ENCODE results near the gene DPP4. TPM values are rescaled to one million over a fixed set of nuclear protein-coding genes. Genes with fewer than 3 reads are reported as not detected.
A peak's percentile ranks its signal among the peaks of the same experiment; 100 is the strongest.

DPP4 gene
- total and polyA plus RNA-seq, 2 experiments from 2014 or later: 31.6 to 39.9 TPM

- no peak overlapping the region for H3K9ac ChIP-seq
- no peaks in the 10 kb centered on the region for H3F3A ChIP-seq (ENCODE audit: insufficient read depth)
- H3K79me2 ChIP-seq (ENCODE audit: insufficient read depth): no peaks in the 10 kb centered on the region
- no peak overlapping the region for H3K27ac ChIP-seq
- H3K4me1 ChIP-seq (ENCODE audit: insufficient read depth): peaks cover 10% of the 10 kb centered on the region; the same call in 1 of the 2 replicates
- H2AFZ ChIP-seq: no peak overlapping the region
- H3K36me3 ChIP-seq (ENCODE audit: low read depth): no peaks in the 10 kb centered on the region
- no peaks in the 10 kb centered on the region for H3K9me2 ChIP-seq (ENCODE audit: insufficient read depth)
- H4K20me1 ChIP-seq (ENCODE audit: insufficient read depth): no peaks in the 10 kb centered on the region
- H3K4me2 ChIP-seq (ENCODE audit: unreplicated experiment): peak overlapping the region; percentile 28
- peak; percentile 17 for DNase-seq
- in situ Hi-C loops (cut with MboI): no loop called here
- no peaks in the 10 kb centered on the region for H3K9me3 ChIP-seq (ENCODE audit: low read depth)
- H3K27me3 ChIP-seq (replicated peaks; ENCODE audit: insufficient read depth): no peaks in the 10 kb centered on the region
- TF ChIP-seq EZH2phosphoT487 (IDR thresholded peaks at IDR 0.05; ENCODE audit: insufficient read depth, low read depth) (no peak), EZH2 (IDR thresholded peaks at IDR 0.05; ENCODE audit: insufficient read depth, poor library complexity, severe bottlenecking) (no peak)
- no peak overlapping the region for H3K4me3 ChIP-seq
Measured at GRCh38 chr2:161976917-161977316, 97.1 kb downstream of the DPP4 start.

- Histone ChIP-seq H3K36me3 (ENCODE audit: low read depth) (no peaks in the 10 kb centered on the region), H4K20me1 (ENCODE audit: insufficient read depth) (no peaks in the 10 kb centered on the region), H3K9ac (no peak overlapping the region), H3K9me3 (ENCODE audit: low read depth) (no peaks in the 10 kb centered on the region), H3K79me2 (ENCODE audit: insufficient read depth) (no peaks in the 10 kb centered on the region), H3K27me3 (replicated peaks; ENCODE audit: insufficient read depth) (no peaks in the 10 kb centered on the region), H3K4me1 (ENCODE audit: insufficient read depth) (peaks cover 10% of the 10 kb centered on the region; the same call in 1 of the 2 replicates), H3K4me3 (no peak overlapping the region), H3K4me2 (ENCODE audit: unreplicated experiment) (no peak overlapping the region), H3K27ac (no peak overlapping the region), H2AFZ (no peak overlapping the region), H3K9me2 (ENCODE audit: insufficient read depth) (no peaks in the 10 kb centered on the region), H3F3A (ENCODE audit: insufficient read depth) (no peaks in the 10 kb centered on the region)
- DNase-seq: no peak
- WGBS, 2 experiments (ENCODE audit: low coverage in 1 of 2, low lambda C conversion rate in 2 of 2, missing lambda C conversion rate in 2 of 2): 96 to 98% methylated on average over 1 of the region's 1 CpG
- no peak for TF ChIP-seq EZH2phosphoT487 (IDR thresholded peaks at IDR 0.05; ENCODE audit: insufficient read depth, low read depth)
- TF ChIP-seq EZH2 (IDR thresholded peaks at IDR 0.05; ENCODE audit: insufficient read depth, poor library complexity, severe bottlenecking): no peak
- in situ Hi-C loops (cut with MboI): no loop called here
Measured at GRCh38 chr2:161976295-161976694, 97.7 kb downstream of the DPP4 start.

GRCh38 chr2:161975813-161976160 is 98.2 kb downstream of the DPP4 start:
- Histone ChIP-seq H4K20me1 (ENCODE audit: insufficient read depth) (no peaks in the 10 kb centered on the region), H3K4me2 (ENCODE audit: unreplicated experiment) (no peak overlapping the region), H3K4me1 (ENCODE audit: insufficient read depth) (peaks cover 10% of the 10 kb centered on the region; the same call in 1 of the 2 replicates), H3K9me2 (ENCODE audit: insufficient read depth) (no peaks in the 10 kb centered on the region), H3K27ac (no peak overlapping the region), H3K9ac (no peak overlapping the region), H3K4me3 (no peak overlapping the region), H3K36me3 (ENCODE audit: low read depth) (no peaks in the 10 kb centered on the region), H3K79me2 (ENCODE audit: insufficient read depth) (no peaks in the 10 kb centered on the region), H2AFZ (no peak overlapping the region), H3K9me3 (ENCODE audit: low read depth) (no peaks in the 10 kb centered on the region), H3F3A (ENCODE audit: insufficient read depth) (no peaks in the 10 kb centered on the region), H3K27me3 (replicated peaks; ENCODE audit: insufficient read depth) (no peaks in the 10 kb centered on the region)
- WGBS, 2 experiments (ENCODE audit: low coverage in 1 of 2, low lambda C conversion rate in 2 of 2, missing lambda C conversion rate in 2 of 2): 98 to 100% methylated on average over 2 of the region's 2 CpGs
- in situ Hi-C loops (cut with MboI): no loop called here
- TF ChIP-seq EZH2phosphoT487 (IDR thresholded peaks at IDR 0.05; ENCODE audit: insufficient read depth, low read depth) (no peak), EZH2 (IDR thresholded peaks at IDR 0.05; ENCODE audit: insufficient read depth, poor library complexity, severe bottlenecking) (no peak)
- DNase-seq: no peak

- H3K4me2 ChIP-seq (ENCODE audit: unreplicated experiment): no peak overlapping the region
- no peaks in the 10 kb centered on the region for H4K20me1 ChIP-seq (ENCODE audit: insufficient read depth)
- DNase-seq: peak; percentile 27
- WGBS, 2 experiments (ENCODE audit: low coverage in 1 of 2, low lambda C conversion rate in 2 of 2, missing lambda C conversion rate in 2 of 2): 84 to 87% methylated on average over 3 of the region's 3 CpGs
- no peak overlapping the region for H3K27ac ChIP-seq
- H3F3A ChIP-seq (ENCODE audit: insufficient read depth): no peaks in the 10 kb centered on the region
- in situ Hi-C loops (cut with MboI): no loop called here
- no peaks in the 10 kb centered on the region for H3K9me2 ChIP-seq (ENCODE audit: insufficient read depth)
- TF ChIP-seq EZH2 (IDR thresholded peaks at IDR 0.05; ENCODE audit: insufficient read depth, poor library complexity, severe bottlenecking) (no peak), EZH2phosphoT487 (IDR thresholded peaks at IDR 0.05; ENCODE audit: insufficient read depth, low read depth) (no peak)
- H3K9me3 ChIP-seq (ENCODE audit: low read depth): no peaks in the 10 kb centered on the region
- no peak overlapping the region for H3K9ac ChIP-seq
- H3K27me3 ChIP-seq (replicated peaks; ENCODE audit: insufficient read depth): no peaks in the 10 kb centered on the region
- H3K4me1 ChIP-seq (ENCODE audit: insufficient read depth): peaks cover 10% of the 10 kb centered on the region; the same call in 1 of the 2 replicates
- no peaks in the 10 kb centered on the region for H3K36me3 ChIP-seq (ENCODE audit: low read depth)
- no peak overlapping the region for H2AFZ ChIP-seq
- H3K79me2 ChIP-seq (ENCODE audit: insufficient read depth): no peaks in the 10 kb centered on the region
- no peak overlapping the region for H3K4me3 ChIP-seq
Measured at GRCh38 chr2:161975062-161975812, 98.8 kb downstream of the DPP4 start.
